GM12872 (cell line): ENCODE measurements around the gene GNAT2.

ENCODE experiments used
- TF ChIP-seq, protein P1 (sequence below): IDR thresholded peaks from 3 replicates; pipeline ENCODE4 v1.5.1; 2011; ENCODE audit warnings: low read depth, mild to moderate bottlenecking, low read length, moderate library complexity; ENCODE audit not compliant: insufficient read depth

Gene GNAT2

DNA sequence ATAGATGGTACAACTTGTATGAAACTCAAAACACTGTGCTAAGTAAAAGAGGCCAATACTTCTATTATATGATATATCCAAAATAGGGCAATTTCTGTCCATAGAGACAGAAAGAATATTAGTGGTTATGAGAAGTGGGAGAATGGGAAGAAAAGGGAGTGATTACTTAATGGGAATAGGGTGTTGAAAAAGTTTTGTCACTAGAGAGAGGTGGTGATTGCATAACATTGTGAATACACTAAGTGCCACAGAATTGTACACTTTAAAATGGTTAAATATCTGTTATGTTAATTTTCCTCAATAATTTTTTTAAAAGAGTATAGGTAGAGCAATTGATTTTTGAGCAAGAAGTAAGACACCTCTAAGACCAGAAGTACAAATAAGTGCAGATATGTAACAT lies 29.7 kb downstream of the GNAT2 start:
- TF ChIP-seq, protein P1, sequence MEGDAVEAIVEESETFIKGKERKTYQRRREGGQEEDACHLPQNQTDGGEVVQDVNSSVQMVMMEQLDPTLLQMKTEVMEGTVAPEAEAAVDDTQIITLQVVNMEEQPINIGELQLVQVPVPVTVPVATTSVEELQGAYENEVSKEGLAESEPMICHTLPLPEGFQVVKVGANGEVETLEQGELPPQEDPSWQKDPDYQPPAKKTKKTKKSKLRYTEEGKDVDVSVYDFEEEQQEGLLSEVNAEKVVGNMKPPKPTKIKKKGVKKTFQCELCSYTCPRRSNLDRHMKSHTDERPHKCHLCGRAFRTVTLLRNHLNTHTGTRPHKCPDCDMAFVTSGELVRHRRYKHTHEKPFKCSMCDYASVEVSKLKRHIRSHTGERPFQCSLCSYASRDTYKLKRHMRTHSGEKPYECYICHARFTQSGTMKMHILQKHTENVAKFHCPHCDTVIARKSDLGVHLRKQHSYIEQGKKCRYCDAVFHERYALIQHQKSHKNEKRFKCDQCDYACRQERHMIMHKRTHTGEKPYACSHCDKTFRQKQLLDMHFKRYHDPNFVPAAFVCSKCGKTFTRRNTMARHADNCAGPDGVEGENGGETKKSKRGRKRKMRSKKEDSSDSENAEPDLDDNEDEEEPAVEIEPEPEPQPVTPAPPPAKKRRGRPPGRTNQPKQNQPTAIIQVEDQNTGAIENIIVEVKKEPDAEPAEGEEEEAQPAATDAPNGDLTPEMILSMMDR = no peak

DNA sequence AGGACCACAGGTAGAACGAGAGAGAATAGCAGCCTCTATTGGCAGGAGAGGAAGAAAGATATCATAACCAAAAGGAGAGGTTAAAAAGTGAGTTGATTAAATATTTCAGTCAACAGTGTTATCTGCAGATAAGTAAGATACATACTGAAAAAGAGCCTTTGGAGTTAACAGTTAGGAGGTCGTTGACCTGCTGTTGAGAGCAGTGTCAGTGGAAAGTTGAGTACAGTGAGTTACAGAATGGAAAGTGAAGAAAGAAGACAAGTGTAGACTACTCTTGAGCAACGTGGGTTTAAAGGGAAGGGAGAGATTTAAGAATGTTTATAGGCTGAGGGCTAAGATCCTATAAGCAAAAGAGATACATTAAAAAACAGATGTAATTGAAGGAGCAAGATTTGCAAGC lies 30.2 kb downstream of the GNAT2 start:
- TF ChIP-seq, protein P1 = no peak

DNA sequence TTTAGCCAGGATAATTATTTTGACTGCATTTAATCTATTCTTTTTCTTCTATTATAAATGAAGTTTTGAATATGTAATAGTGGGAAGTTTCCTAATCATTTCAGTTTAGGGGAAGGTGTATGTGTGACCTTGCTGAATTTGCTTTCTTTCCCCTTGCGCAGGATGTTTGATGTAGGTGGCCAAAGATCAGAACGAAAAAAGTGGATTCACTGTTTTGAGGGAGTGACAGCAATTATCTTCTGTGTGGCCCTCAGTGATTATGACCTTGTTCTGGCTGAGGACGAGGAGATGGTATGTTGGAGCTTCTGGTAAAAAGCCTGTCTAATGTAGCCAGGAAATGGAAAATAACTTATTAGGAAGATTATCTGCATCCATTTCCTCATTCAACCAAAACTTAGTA lies 33.4 kb downstream of the GNAT2 start:
- TF ChIP-seq, protein P1 = no peak

DNA sequence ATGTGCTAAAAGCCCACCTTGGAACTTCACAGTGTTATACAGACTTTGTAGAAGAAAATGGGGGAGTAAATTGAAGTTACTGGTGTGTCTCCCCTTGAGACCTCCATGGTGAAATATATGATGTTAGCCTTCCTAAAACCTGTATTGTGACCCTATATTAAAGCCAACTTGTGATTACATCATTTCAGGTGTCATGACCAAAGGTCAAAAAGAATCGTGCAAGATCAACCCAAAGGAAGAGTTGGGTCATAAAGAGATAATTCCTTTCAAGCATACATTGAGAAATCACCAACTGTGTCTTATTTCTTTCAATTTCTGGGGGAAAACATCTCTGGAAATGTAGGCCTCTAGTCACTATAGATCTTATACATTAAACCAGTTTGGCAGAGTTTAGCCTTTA lies 34.6 kb downstream of the GNAT2 start:
- TF ChIP-seq, protein P1 = no peak

DNA sequence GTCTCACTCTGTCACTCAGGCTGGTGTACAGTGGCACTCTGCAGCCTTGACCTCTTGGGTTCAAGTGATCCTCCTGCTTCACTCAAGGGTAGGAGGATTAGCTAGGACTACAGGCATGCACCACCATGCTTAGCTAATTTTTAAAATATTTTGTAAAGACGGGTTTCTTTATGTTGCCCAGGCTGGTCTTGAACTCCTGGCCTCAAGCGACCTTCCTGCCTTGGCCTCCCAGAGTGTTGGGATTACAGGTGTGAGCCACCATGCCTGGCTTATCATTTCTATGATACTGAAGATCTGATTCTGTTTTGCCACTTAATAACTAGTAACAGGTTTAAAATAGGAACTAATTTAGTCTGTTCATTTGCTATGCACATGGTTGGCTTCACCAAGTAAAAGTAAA lies 37.4 kb downstream of the GNAT2 start:
- TF ChIP-seq, protein P1 = no peak

DNA sequence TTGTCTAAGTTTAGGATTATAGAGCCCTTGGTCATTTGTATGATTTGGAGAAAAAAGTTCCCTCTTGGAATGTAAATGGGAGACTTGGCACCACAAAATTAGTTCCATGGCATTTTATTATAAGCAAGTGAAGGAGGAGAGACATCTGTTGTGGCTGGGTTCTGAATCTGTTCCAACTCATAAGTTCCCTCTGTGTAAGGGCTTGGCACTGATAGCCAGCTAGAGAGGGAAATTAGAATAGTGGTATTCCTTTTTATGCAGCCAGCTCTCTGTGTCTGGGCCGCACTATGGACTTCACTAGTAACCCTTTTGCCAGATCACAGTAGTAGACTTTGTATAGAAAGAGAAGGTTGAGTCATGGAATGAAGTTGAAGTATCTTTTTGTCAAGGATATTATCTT lies 39.9 kb downstream of the GNAT2 start:
- TF ChIP-seq, protein P1 = no peak

DNA sequence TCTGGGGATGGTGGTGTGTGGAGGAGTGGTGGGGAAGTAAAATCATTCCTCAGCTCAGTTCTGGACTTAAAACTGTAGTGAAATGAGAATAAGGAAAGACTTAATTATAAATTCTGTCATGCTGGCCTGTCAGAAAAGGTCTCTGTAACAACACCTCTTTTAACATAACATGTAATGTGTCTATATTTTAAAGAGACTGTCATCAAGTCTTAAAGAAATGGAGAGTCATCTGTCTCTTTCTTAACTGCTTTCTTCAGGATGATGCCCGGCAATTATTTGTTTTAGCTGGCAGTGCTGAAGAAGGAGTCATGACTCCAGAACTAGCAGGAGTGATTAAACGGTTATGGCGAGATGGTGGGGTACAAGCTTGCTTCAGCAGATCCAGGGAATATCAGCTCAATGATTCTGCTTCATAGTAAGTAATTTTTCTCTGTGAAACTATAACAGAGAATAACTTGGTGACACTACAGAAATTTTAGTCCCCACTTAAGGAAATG lies 40.4 kb downstream of the GNAT2 start:
- TF ChIP-seq, protein P1 = no peak

DNA sequence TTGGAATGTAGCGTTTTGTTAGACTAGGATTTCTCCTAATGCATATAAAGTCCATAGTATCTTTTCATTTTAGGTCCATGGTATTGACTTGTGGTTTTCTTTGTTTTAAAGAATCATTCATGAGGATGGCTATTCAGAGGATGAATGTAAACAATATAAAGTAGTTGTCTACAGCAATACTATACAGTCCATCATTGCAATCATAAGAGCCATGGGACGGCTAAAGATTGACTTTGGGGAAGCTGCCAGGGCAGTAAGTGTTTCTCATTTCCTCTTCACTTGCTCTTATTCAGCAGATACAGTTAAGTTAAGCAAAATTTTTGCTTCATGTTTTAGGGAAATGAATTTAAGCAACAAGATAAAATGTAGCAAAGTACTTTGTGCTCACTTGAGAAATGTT lies 45.6 kb downstream of the GNAT2 start:
- TF ChIP-seq, protein P1 = no peak
